ENCODE measurements around the gene MSX1.

MSX1 gene

GRCh38 chr4:4858527-4859324 is 739 bp upstream of the MSX1 start:
- DNase-seq: no peak

DNA sequence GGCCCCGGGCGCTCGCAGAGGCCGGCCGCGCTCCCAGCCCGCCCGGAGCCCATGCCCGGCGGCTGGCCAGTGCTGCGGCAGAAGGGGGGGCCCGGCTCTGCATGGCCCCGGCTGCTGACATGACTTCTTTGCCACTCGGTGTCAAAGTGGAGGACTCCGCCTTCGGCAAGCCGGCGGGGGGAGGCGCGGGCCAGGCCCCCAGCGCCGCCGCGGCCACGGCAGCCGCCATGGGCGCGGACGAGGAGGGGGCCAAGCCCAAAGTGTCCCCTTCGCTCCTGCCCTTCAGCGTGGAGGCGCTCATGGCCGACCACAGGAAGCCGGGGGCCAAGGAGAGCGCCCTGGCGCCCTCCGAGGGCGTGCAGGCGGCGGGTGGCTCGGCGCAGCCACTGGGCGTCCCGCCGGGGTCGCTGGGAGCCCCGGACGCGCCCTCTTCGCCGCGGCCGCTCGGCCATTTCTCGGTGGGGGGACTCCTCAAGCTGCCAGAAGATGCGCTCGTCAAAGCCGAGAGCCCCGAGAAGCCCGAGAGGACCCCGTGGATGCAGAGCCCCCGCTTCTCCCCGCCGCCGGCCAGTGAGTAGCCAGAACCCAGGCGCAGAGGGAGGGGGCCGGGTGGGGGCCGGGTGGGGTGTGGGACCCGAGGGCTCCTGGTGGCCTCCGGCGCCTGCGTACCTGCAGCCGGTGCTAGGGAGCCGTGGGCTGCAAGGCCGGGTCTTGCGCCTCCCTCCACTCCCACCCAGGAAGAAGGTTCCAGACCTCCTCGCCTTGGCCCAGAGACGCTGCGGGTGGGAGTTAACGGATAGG is 534 bp downstream of the MSX1 start:
- DNase-seq: no peak

- DNase-seq: no peak
Measured at GRCh38 chr4:4860600-4861389, 1.3 kb downstream of the MSX1 start.

DNA sequence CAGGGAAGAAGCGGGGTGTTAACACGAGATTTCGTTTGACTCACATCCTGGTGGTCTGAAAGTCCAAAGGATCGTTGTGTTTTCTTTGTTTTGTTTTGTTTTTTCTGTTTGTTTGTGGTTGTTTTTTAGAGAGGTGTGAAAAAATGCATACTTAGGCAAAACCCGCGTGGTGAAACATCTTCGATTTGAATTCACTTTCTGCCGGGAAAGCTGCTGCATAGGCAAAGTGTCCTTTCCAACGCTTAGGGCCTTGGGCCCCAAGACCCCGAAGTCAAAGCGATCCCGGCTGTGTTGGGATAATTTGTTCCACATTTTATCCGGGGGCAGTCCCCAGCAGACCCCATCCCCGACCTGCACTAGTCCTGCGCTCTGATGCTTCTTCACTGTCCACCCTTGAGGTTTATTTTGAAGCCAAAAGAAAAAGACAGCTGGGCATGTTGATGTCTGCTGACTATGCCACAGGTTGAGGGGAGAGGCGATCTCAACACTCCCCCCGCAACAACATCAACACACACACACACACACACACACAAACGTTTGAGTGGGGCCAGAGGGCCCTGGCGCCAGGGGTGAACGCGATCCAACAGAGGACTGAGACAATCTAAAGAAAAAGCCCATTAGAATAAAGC is 2.0 kb downstream of the MSX1 start:
- no peak for DNase-seq

GRCh38 chr4:4862071-4862551 is 2.6 kb downstream of the MSX1 start:
- no peak for DNase-seq

DNA sequence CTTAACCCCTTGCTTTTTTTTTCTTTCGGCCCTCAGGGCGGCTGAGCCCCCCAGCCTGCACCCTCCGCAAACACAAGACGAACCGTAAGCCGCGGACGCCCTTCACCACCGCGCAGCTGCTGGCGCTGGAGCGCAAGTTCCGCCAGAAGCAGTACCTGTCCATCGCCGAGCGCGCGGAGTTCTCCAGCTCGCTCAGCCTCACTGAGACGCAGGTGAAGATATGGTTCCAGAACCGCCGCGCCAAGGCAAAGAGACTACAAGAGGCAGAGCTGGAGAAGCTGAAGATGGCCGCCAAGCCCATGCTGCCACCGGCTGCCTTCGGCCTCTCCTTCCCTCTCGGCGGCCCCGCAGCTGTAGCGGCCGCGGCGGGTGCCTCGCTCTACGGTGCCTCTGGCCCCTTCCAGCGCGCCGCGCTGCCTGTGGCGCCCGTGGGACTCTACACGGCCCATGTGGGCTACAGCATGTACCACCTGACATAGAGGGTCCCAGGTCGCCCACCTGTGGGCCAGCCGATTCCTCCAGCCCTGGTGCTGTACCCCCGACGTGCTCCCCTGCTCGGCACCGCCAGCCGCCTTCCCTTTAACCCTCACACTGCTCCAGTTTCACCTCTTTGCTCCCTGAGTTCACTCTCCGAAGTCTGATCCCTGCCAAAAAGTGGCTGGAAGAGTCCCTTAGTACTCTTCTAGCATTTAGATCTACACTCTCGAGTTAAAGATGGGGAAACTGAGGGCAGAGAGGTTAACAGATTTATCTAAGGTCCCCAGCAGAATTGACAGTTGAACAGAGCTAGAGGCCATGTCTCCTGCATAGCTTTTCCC is 3.4 kb downstream of the MSX1 start:
- DNase-seq: no peak

GRCh38 chr4:4864443-4864939 is 5.0 kb downstream of the MSX1 start:
- DNase-seq: no peak

GRCh38 chr4:4864940-4865704 is 5.7 kb downstream of the MSX1 start:
- no peak for DNase-seq

DNA sequence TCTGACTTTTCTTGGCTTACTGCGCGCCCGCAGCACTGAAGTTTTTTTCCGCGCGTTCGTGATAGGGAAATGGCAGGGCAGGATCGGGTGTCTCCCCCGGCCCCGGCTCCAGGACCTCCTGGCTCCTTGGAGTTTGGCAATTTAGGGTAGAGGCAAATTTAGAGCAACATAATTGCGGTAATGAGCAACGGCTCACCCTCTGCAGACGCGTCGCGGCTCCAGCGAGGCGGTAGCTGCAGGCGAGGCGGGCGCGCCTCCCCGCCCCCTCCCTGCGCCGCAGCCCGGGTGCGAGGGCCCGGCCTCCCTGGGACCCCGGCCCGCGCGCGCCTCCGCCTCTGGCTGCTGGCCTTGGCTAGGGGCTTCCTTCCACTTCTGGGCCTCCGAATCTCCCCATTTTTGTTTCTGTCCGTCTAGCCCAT is 6.2 kb downstream of the MSX1 start:
- no peak for DNase-seq

- no peak for DNase-seq
Measured at GRCh38 chr4:4866124-4866865, 6.8 kb downstream of the MSX1 start.

DNA sequence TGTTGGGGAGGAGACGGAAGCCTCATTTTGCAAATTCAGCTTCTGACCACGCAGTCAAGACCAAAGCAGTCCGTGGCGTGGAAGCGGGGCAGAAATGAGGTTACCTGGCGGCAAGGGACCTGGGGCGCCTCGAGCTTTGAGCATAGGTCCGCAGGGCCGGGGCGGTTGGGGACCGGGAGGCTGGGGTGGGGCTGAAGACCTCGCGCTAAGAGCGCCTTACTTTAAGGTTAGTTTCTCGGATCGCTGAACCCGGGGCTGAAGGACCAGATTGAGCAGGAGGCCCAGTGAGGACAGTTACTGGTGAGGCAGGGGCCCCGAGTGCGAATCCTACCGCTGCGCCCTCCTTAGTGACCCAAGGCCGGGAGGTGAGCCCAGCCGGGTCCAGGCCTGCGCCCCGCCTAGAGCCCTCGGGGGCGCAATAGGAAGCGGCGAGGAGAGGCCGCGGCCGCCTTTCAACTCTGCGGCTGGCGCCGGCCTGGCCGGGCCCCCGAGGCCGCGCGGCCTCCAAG is 7.5 kb downstream of the MSX1 start:
- no peak for DNase-seq

- no peak for DNase-seq
Measured at GRCh38 chr4:4867375-4868039, 8.0 kb downstream of the MSX1 start.

DNA sequence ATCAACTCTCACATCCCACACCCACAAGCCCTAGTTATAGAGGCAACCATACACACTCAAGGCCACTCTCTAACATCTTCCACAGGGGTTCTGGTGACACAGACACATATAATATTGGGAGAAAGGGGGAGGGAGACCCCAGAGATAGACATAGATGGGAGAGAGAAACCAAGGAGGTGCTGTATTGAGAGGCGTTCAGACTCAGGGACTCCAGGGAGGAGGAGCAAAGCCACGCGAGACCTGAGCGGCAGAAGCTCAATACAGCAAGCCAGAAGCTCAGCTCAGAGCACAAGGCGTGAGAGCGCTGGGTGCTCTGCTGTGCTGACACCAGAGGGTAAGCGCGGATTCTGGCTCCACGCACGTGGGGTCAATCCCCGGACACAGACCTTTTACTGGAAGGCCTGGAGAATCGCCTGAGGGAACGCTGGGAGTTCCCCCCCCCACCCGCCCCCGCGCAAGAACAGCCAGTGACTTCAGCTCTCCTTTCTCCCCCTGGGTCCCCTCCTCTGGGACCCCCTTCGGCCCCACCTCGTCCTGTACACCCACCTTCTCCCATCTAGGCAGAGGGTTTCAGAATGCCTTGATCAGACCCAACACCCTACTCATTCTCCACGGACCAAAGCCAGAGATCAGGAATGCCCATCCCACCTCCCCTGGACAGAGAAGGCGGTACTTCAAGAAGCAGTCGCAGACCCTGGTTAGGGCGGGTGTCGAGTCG is 8.7 kb downstream of the MSX1 start:
- DNase-seq: no peak

GRCh38 chr4:4868758-4869723 is 9.6 kb downstream of the MSX1 start:
- no peak for DNase-seq

DNA sequence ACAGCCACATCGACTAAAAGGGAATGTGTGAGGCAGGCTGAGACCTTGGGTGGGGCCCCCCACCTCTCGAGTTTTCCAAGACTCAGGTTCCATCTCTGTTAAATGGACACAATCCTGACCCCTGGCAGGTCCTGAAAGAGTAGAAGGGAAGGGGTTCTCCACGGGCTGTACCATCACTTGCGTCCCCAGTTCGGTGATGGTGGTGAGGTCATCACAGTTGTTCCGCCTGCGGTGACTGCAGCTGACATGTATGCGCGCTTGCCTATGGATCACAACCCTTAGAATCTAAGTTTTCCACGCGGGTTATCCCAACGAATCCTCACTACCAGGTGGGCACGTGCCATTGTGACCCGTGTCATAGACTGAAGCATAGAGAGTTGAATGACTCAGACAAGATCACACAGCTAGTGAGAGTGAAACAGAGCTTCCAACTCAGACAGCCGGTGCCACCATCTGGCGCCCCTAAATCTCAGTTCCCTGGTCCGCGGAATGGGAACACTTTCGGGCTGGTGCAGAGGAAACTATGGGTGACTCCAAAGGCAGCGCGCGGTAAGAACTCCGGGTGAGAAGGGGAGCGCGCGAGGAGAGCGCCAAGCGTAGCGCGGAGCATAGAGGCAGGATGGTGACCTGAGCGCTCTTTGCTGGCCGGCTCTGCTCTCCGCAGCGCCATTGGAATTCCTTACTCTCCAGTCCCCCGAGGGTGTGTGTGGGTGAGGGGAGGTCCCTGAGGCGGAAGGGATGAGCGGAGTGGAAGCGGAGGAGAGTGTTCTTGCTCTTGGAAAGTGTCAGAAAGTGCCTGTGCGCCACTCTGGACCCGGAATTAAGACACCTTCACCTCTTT is 10.5 kb downstream of the MSX1 start:
- no peak for DNase-seq

GRCh38 chr4:4870576-4871241 is 11.2 kb downstream of the MSX1 start:
- no peak for DNase-seq

All from NCI-H345 (cell line).